HUES48 (cell line): ENCODE measurements around the gene IL21R.
"Not testable (repeated sequence)": the region's sequence is repeated elsewhere in the genome, so short reads cannot be mapped to it uniquely, and the experiment has no call there.

Experiments used
- H3K27ac ChIP-seq: one replicate; pipeline ENCODE4 v1.7.0; 2013; ENCODE audit warnings: low read depth, low read length, inconsistent platforms
- H3K27me3 ChIP-seq: 2 replicates; pipeline ENCODE4 v1.6.1; 2013; ENCODE audit warnings: mild to moderate bottlenecking, low read length; ENCODE audit not compliant: control insufficient read depth, insufficient read depth
- H3K36me3 ChIP-seq: 2 replicates; pipeline ENCODE4 v1.6.1; 2013; ENCODE audit warnings: low read length; ENCODE audit not compliant: control insufficient read depth, insufficient read depth
- H3K4me1 ChIP-seq: 2 replicates; pipeline ENCODE4 v1.6.1; 2013; ENCODE audit warnings: mild to moderate bottlenecking, low read length; ENCODE audit not compliant: control insufficient read depth, insufficient read depth
- H3K4me3 ChIP-seq: 2 replicates; pipeline ENCODE4 v1.5.1; 2013; ENCODE audit warnings: mild to moderate bottlenecking, low read depth, low read length
- H3K9ac ChIP-seq: 2 replicates; pipeline ENCODE4 v1.6.1; 2013; ENCODE audit warnings: mild to moderate bottlenecking, low read depth, low read length, moderate library complexity
- H3K9me3 ChIP-seq: 2 replicates; pipeline ENCODE4 v1.6.1; 2013; ENCODE audit warnings: low read length; ENCODE audit not compliant: control insufficient read depth, insufficient read depth

The IL21R gene

GRCh38 chr16:27389272-27389961, 12.6 kb upstream of the IL21R start:
- Histone ChIP-seq H3K9me3 (no peaks in the 10 kb centered on the region), H3K27ac (no peak overlapping the region), H3K27me3 (no peaks in the 10 kb centered on the region; the same call in 1 of the 2 replicates), H3K4me3 (no peak overlapping the region), H3K4me1 (no peaks in the 10 kb centered on the region), H3K36me3 (no peaks in the 10 kb centered on the region), H3K9ac (no peak overlapping the region)

- H3K27ac ChIP-seq: no peak overlapping the region
- no peaks in the 10 kb centered on the region; the same call in 1 of the 2 replicates for H3K27me3 ChIP-seq
- H3K9ac ChIP-seq: no peak overlapping the region
- no peaks in the 10 kb centered on the region for H3K9me3 ChIP-seq
- H3K36me3 ChIP-seq: no peaks in the 10 kb centered on the region
- no peak overlapping the region for H3K4me3 ChIP-seq
- H3K4me1 ChIP-seq: no peaks in the 10 kb centered on the region
These were observed 11.8 kb upstream of the IL21R start for GRCh38 chr16:27390151-27390550.

- H3K4me3 ChIP-seq: no peak overlapping the region
These were observed 9.3 kb upstream of the IL21R start for GRCh38 chr16:27392671-27393070.

GRCh38 chr16:27394516-27394915, 7.5 kb upstream of the IL21R start:
- Histone ChIP-seq H3K27me3 (no peaks in the 10 kb centered on the region; the same call in 1 of the 2 replicates), H3K9me3 (no peaks in the 10 kb centered on the region), H3K36me3 (no peaks in the 10 kb centered on the region), H3K27ac (no peak overlapping the region), H3K9ac (no peak overlapping the region), H3K4me3 (no peak overlapping the region), H3K4me1 (no peaks in the 10 kb centered on the region)

More at GRCh38 chr16:27392671-27393070, 9.3 kb upstream of the IL21R start:
- H3K9ac ChIP-seq: no peak overlapping the region
- no peaks in the 10 kb centered on the region for H3K9me3 ChIP-seq
- H3K27me3 ChIP-seq: no peaks in the 10 kb centered on the region; the same call in 1 of the 2 replicates
- H3K27ac ChIP-seq: no peak overlapping the region
- no peaks in the 10 kb centered on the region for H3K4me1 ChIP-seq
- no peaks in the 10 kb centered on the region for H3K36me3 ChIP-seq

GRCh38 chr16:27398341-27398893, 3.6 kb upstream of the IL21R start:
- H3K9me3 ChIP-seq, H3K4me1 ChIP-seq, H3K27me3 ChIP-seq, H3K36me3 ChIP-seq, H3K4me3 ChIP-seq, H3K27ac ChIP-seq, H3K9ac ChIP-seq: not testable (repeated sequence)

GRCh38 chr16:27398894-27399853, 2.8 kb upstream of the IL21R start:
- no peak overlapping the region for H3K4me3 ChIP-seq
- no peak overlapping the region for H3K27ac ChIP-seq
- no peaks in the 10 kb centered on the region; the same call in 1 of the 2 replicates for H3K27me3 ChIP-seq
- no peaks in the 10 kb centered on the region for H3K36me3 ChIP-seq
- no peaks in the 10 kb centered on the region for H3K4me1 ChIP-seq
- no peak overlapping the region for H3K9ac ChIP-seq
- no peaks in the 10 kb centered on the region for H3K9me3 ChIP-seq

GRCh38 chr16:27399969-27400368, 2.0 kb upstream of the IL21R start:
- Histone ChIP-seq H3K9me3 (no peaks in the 10 kb centered on the region), H3K4me1 (no peaks in the 10 kb centered on the region), H3K27ac (no peak overlapping the region), H3K9ac (no peak overlapping the region), H3K4me3 (no peak overlapping the region), H3K36me3 (no peaks in the 10 kb centered on the region), H3K27me3 (no peaks in the 10 kb centered on the region)

- Histone ChIP-seq H3K27ac (no peak overlapping the region), H3K4me3 (no peak overlapping the region)
These were observed 988 bp upstream of the IL21R start for GRCh38 chr16:27400751-27401620.

GRCh38 chr16:27402569-27402963, 592 bp downstream of the IL21R start:
- Histone ChIP-seq H3K9ac (no peak overlapping the region), H3K27me3 (no peaks in the 10 kb centered on the region), H3K9me3 (no peaks in the 10 kb centered on the region), H3K27ac (no peak overlapping the region), H3K4me1 (no peaks in the 10 kb centered on the region), H3K4me3 (no peak overlapping the region), H3K36me3 (no peaks in the 10 kb centered on the region)

More at GRCh38 chr16:27400751-27401620, 988 bp upstream of the IL21R start:
- Histone ChIP-seq H3K9me3 (no peaks in the 10 kb centered on the region), H3K9ac (no peak overlapping the region), H3K4me1 (no peaks in the 10 kb centered on the region), H3K27me3 (no peaks in the 10 kb centered on the region), H3K36me3 (no peaks in the 10 kb centered on the region)

- no peaks in the 10 kb centered on the region for H3K27me3 ChIP-seq
- no peak overlapping the region for H3K9ac ChIP-seq
- no peaks in the 10 kb centered on the region for H3K9me3 ChIP-seq
- no peak overlapping the region for H3K27ac ChIP-seq
- no peaks in the 10 kb centered on the region for H3K4me1 ChIP-seq
- H3K36me3 ChIP-seq: no peaks in the 10 kb centered on the region
- no peak overlapping the region for H3K4me3 ChIP-seq
These were observed 1.1 kb downstream of the IL21R start for GRCh38 chr16:27402964-27403600.
